OCI-LY7 (cell line): ENCODE measurements around the gene RAD21L1. TPM values are rescaled to one million over a fixed set of nuclear protein-coding genes. Genes with fewer than 3 reads are reported as not detected.

Source experiments
- BruUV-seq: library from RNA; stranded (reverse); fragments of 400-500 nt; replicated peaks from 2 replicates; lab custom pipeline; 2021; lab: Mats Ljungman, UMichigan
- CTCF ChIA-PET: fragments of 300-600 bp; sonication (Branson Sonifier 250); formaldehyde crosslinking; loops from one replicate; lab custom pipeline; 2022; ENCODE audit warnings: antibody characterized with exemption; ENCODE audit not compliant: unreplicated experiment; lab: Charles Lee
- POLR2A ChIA-PET: fragments of 300-600 bp; sonication (Branson Sonifier 250); formaldehyde crosslinking; loops from one replicate; lab custom pipeline; 2022; ENCODE audit warnings: antibody characterized with exemption; lab: Charles Lee
- DNase-seq: peaks from one replicate; pipeline ENCODE4 v3.0.0-alpha.2; 2015; ENCODE audit warnings: low spot score
- H2AFZ ChIP-seq: fragments of 200-600 bp; sonication (generic), shearing (Covaris generic); 2 replicates; pipeline ENCODE4 v1.6.1; 2014; ENCODE audit warnings: mild to moderate bottlenecking, antibody characterized with exemption, low read length, moderate library complexity
- H3K27ac ChIP-seq: fragments of 200-600 bp; sonication (generic); 2 replicates; pipeline ENCODE4 v1.5.1; 2014; ENCODE audit warnings: mixed run types, low read depth, mild to moderate bottlenecking, moderate library complexity, low read length, inconsistent platforms; ENCODE audit not compliant: poor library complexity, severe bottlenecking
- H3K36me3 ChIP-seq: fragments of 200-600 bp; sonication (generic); 2 replicates; pipeline ENCODE4 v1.6.1; 2014; ENCODE audit warnings: mild to moderate bottlenecking, antibody characterized with exemption, low read length, moderate library complexity, mixed read lengths; ENCODE audit not compliant: insufficient read depth
- H3K4me1 ChIP-seq: fragments of 200-600 bp; sonication (generic); 2 replicates; pipeline ENCODE4 v1.5.1; 2014; ENCODE audit warnings: mild to moderate bottlenecking, low read length; ENCODE audit not compliant: insufficient read depth, poor library complexity, severe bottlenecking
- H3K4me2 ChIP-seq: fragments of 200-600 bp; sonication (generic); 2 replicates; pipeline ENCODE4 v1.6.1; 2014; ENCODE audit warnings: mild to moderate bottlenecking, low read length
- H3K4me3 ChIP-seq: fragments of 200-600 bp; sonication (generic); 2 replicates; pipeline ENCODE4 v1.5.1; 2014; ENCODE audit warnings: mild to moderate bottlenecking, low read depth, low read length; ENCODE audit not compliant: poor library complexity, severe bottlenecking
- H3K79me2 ChIP-seq: fragments of 200-600 bp; sonication (generic); 2 replicates; pipeline ENCODE4 v1.6.1; 2016; ENCODE audit warnings: low read depth, mild to moderate bottlenecking, low read length, moderate library complexity, mixed read lengths; ENCODE audit not compliant: insufficient read depth
- H3K9me2 ChIP-seq: fragments of 200-600 bp; sonication (generic); 2 replicates; pipeline ENCODE4 v1.6.1; 2016; ENCODE audit warnings: mild to moderate bottlenecking, low read length, mixed read lengths; ENCODE audit not compliant: insufficient read depth
- H3K9me3 ChIP-seq: fragments of 200-600 bp; sonication (generic); 2 replicates; pipeline ENCODE4 v1.6.1; 2014; ENCODE audit warnings: mild to moderate bottlenecking, mixed run types, low read length, mixed read lengths
- H4K20me1 ChIP-seq: fragments of 200-600 bp; sonication (generic); 2 replicates; pipeline ENCODE4 v1.6.1; 2014; ENCODE audit warnings: mild to moderate bottlenecking, antibody characterized with exemption, low read length, moderate library complexity, mixed read lengths; ENCODE audit not compliant: insufficient read depth
- CTCF ChIP-seq: fragments of 200-600 bp; sonication (generic); conservative IDR thresholded peaks from 2 replicates; pipeline ENCODE4 v1.5.1; 2014; ENCODE audit warnings: mild to moderate bottlenecking, antibody characterized with exemption, low read length, moderate library complexity, mixed read lengths
- EZH2phosphoT487 ChIP-seq: fragments of 200-600 bp; sonication (generic); IDR thresholded peaks from 2 replicates; pipeline ENCODE4 v1.6.1; 2018; ENCODE audit warnings: low read depth, borderline replicate concordance, mild to moderate bottlenecking, mixed run types, antibody characterized with exemption, low read length, moderate library complexity, mixed read lengths
- intact Hi-C: fragments of 100-400 bp; cut with micrococcal nuclease; formaldehyde crosslinking; loops from one replicate; pipeline ENCODE4 v1.10.0; 2022; ENCODE audit not compliant: unreplicated experiment
- total RNA-seq, 2 experiments: library from RNA; depleted of rRNA in 1 of 2; stranded (reverse); fragments of >200 nt in 1 of 2; shearing (Covaris generic) in 1 of 2; gene quantifications; 2 replicates each; pipeline ENCODE4 v1.2.3, GENCODE V29; 2014 to 2022

RAD21L1 gene
- total RNA-seq, 2 experiments from 2014 or later, result not detected

GRCh38 chr20:1292620-1293019 lies 66.8 kb downstream of the RAD21L1 start:
- Histone ChIP-seq H3K27ac (no peak overlapping the region), H3K9me2 (no peaks in the 10 kb centered on the region), H3K79me2 (no peaks in the 10 kb centered on the region), H2AFZ (no peak overlapping the region), H3K4me1 (no peaks in the 10 kb centered on the region), H3K4me3 (no peak overlapping the region), H4K20me1 (no peaks in the 10 kb centered on the region), H3K9me3 (no peaks in the 10 kb centered on the region), H3K4me2 (no peak overlapping the region), H3K36me3 (no peaks in the 10 kb centered on the region)
- no peak for DNase-seq
- TF ChIP-seq EZH2phosphoT487 (no peak), CTCF (no peak)
- ChIA-PET POLR2A (no interaction called here), CTCF (no interaction called here)
- no TSS peak for BruUV-seq
- intact Hi-C loops, result no loop called here

- no peaks in the 10 kb centered on the region for H3K36me3 ChIP-seq
- H3K4me3 ChIP-seq, result no peak overlapping the region
- H3K9me3 ChIP-seq, result no peaks in the 10 kb centered on the region
- H3K27ac ChIP-seq, result no peak overlapping the region
- intact Hi-C loops, result no loop called here
- H4K20me1 ChIP-seq, result no peaks in the 10 kb centered on the region
- no peak overlapping the region for H3K4me2 ChIP-seq
- ChIA-PET POLR2A (no interaction called here), CTCF (no interaction called here)
- no peaks in the 10 kb centered on the region for H3K9me2 ChIP-seq
- TF ChIP-seq CTCF (no peak), EZH2phosphoT487 (no peak)
- no peak for DNase-seq
- no peaks in the 10 kb centered on the region for H3K79me2 ChIP-seq
- H2AFZ ChIP-seq, result no peak overlapping the region
- H3K4me1 ChIP-seq, result no peaks in the 10 kb centered on the region
- no TSS peak for BruUV-seq
These were observed 68.0 kb downstream of the RAD21L1 start for GRCh38 chr20:1293641-1294379.

GRCh38 chr20:1294497-1294896 lies 68.7 kb downstream of the RAD21L1 start:
- Histone ChIP-seq H3K36me3 (no peaks in the 10 kb centered on the region), H3K79me2 (no peaks in the 10 kb centered on the region), H3K9me3 (no peaks in the 10 kb centered on the region), H3K4me2 (no peak overlapping the region), H3K9me2 (no peaks in the 10 kb centered on the region), H3K4me3 (no peak overlapping the region), H3K4me1 (no peaks in the 10 kb centered on the region), H3K27ac (no peak overlapping the region), H4K20me1 (no peaks in the 10 kb centered on the region), H2AFZ (no peak overlapping the region)
- BruUV-seq, result no TSS peak
- DNase-seq, result no peak
- no peak for TF ChIP-seq EZH2phosphoT487
- TF ChIP-seq CTCF, result no peak
- POLR2A ChIA-PET, result no interaction called here
- intact Hi-C loops, result no loop called here
- CTCF ChIA-PET, result no interaction called here
